Right cardiac atrium (tissue), 5 donors: ENCODE measurements around the gene COG3. TPM values are rescaled to one million over a fixed set of nuclear protein-coding genes. Genes with fewer than 3 reads are reported as not detected.
A peak's percentile ranks its signal among the peaks of the same experiment; 100 is the strongest.

Experiments
- ATAC-seq, 2 donors: fragments of 200-7000 bp; cut with Tn5 transposase; one replicate each; pipeline versions ENCODE4 v1.8.0 to v1.9.1; 2020; ENCODE audit warnings: moderate library complexity in 2 of 2, mild to moderate bottlenecking in 1 of 2
- DNase-seq, 3 donors: peaks; one replicate each; pipeline ENCODE4 v3.0.0-alpha.2; 2020
- H3K27ac ChIP-seq: one replicate; pipeline ENCODE4 v1.5.1; 2013; ENCODE audit warnings: mild to moderate bottlenecking, low read length, control low read depth, moderate library complexity
- H3K27me3 ChIP-seq: one replicate; pipeline ENCODE4 v1.6.1; 2013; ENCODE audit not compliant: control insufficient read depth, insufficient read depth
- H3K4me1 ChIP-seq: one replicate; pipeline ENCODE4 v1.6.1; 2013; ENCODE audit warnings: low read length; ENCODE audit not compliant: control insufficient read depth, insufficient read depth
- H3K4me3 ChIP-seq: one replicate; pipeline ENCODE4 v1.5.1; 2013; ENCODE audit warnings: low read length, control low read depth
- H3K9me3 ChIP-seq: one replicate; pipeline ENCODE4 v1.6.1; 2013; ENCODE audit warnings: low read length; ENCODE audit not compliant: control insufficient read depth
- WGBS: extraction: QIAGEN DNeasy Blood & Tissue Kit; methylation state at CpG from one replicate; pipeline ENCODE4 v1.1.7; 2013; 5-methylcytosine and 5-hydroxymethylcytosine counted together
- intact Hi-C, 4 donors: fragments of 100-400 bp; cut with DNase I; formaldehyde crosslinking; loops; one replicate each; pipeline versions ENCODE4 v1.11.0 to v1.14.0; 2022 to 2023
- polyA plus RNA-seq: library from polyadenylated mRNA; stranded (reverse); fragments of 200-250 nt; gene quantifications from one replicate; pipeline ENCODE4 v1.2.3, GENCODE V29; 2013
- total RNA-seq, 4 donors: library from RNA; stranded (reverse); fragmentation: NEBNext Ultra II Directional; extraction: Animal tissue kit (Norgen Biotek cat#: 25700); gene quantifications; one replicate each; pipeline ENCODE4 v1.2.1, GENCODE V29; 2021
- donor health status: healthy with polysubstance abuse.
- donor health status: DM: no; HTN: yes; CAD: no.
- donor health status: DM: no; HTN: no; CAD: no.
- donor health status: DM: no; HTN: yes; CAD: no; lungs with severe emphysema.
- donor health status: DM: yes; HTN: yes; CAD: no.

COG3 gene
- total and polyA plus RNA-seq, 5 donors = 10.4 to 23.9 (median 17.5) TPM

DNA sequence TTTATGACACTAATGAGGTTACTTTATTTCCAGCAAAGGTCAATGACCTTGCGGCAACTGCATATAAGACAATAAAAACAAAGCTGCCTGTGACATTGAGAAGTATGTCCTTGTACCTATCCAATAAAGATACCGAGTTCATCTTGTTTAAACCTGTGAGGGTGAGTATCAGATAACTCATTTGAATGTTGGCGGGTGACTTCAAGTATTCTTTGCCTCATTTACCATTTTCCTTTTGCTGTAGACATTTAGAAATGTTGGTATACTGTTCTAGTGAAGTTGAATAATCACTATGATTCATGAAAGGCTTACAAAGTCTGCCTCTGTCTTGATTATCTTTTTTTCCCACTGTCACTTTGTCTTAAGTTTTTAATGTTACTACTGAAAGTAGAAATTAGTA lies 65.0 kb downstream of the COG3 start:
- Histone ChIP-seq H3K4me3 (no peak overlapping the region), H3K4me1 (no peaks in the 10 kb centered on the region), H3K27me3 (no peaks in the 10 kb centered on the region), H3K27ac (no peak overlapping the region), H3K9me3 (no peaks in the 10 kb centered on the region)
- ATAC-seq (no peak), DNase-seq (no peak)
- intact Hi-C loops = no loop called here
- 96% methylated on average over 3 of the region's 3 CpGs for WGBS

DNA sequence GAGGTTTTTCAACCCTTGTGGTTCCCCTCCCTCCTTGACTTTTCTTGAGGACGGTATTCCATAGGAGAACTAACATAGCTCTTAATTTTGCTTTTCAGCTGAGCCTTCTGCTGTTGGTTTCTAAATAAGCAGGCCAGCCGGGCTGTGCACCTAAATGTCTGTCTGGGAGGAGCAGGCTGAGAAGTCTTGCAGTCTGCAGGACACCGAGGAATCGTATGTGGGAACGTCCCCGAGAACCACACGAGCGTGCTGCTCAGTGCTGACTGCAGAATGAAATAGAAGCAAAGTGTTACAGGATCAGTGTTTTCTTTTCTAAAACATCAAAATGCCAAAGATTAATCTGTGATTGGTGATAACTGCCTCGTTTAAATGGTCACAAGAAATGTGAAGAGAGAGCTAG lies 69.9 kb downstream of the COG3 start:
- DNase-seq = no peak
- Histone ChIP-seq H3K27me3 (no peaks in the 10 kb centered on the region), H3K4me1 (no peaks in the 10 kb centered on the region), H3K27ac (no peak overlapping the region), H3K4me3 (no peak overlapping the region), H3K9me3 (no peaks in the 10 kb centered on the region)
- 85% methylated on average over 9 of the region's 9 CpGs for WGBS
- no peak for ATAC-seq
- intact Hi-C loops = no loop called here

GRCh38 chr13:45536224-45536623 lies 71.5 kb downstream of the COG3 start:
- no peak overlapping the region for H3K4me3 ChIP-seq
- no peaks in the 10 kb centered on the region for H3K4me1 ChIP-seq
- DNase-seq (no peak), ATAC-seq (no peak)
- no peaks in the 10 kb centered on the region for H3K9me3 ChIP-seq
- no peaks in the 10 kb centered on the region for H3K27me3 ChIP-seq
- intact Hi-C loops = no loop called here
- no peak overlapping the region for H3K27ac ChIP-seq
- 93% methylated on average over 2 of the region's 2 CpGs for WGBS

DNA sequence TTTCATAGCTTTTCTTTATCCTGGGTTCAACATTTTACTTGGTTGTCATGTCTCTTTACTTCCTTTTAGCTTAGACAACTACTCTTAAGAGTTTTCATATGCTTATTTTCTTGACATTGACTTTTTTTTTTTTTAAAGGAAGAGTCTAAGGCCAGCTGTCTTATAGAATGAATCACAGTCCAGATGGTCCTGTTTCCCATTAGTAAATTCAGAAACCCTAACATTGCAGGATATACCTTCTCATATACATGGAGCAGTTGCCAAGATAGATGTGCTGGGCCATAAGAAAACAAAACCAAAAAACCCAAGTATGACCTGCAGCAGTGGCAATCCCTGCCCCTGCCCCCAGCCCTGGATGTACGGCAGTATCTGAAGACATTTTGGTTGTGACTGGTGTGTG lies 72.8 kb downstream of the COG3 start:
- Histone ChIP-seq H3K4me1 (no peaks in the 10 kb centered on the region), H3K27me3 (no peaks in the 10 kb centered on the region), H3K27ac (no peak overlapping the region), H3K9me3 (no peaks in the 10 kb centered on the region), H3K4me3 (no peak overlapping the region)
- intact Hi-C loops = no loop called here
- DNase-seq (no peak), ATAC-seq (no peak)
- WGBS = 80% methylated on average over 1 of the region's 1 CpG

GRCh38 chr13:45538382-45538781 lies 73.6 kb downstream of the COG3 start:
- DNase-seq (no peak), ATAC-seq (peak in 1 of 2 donors; percentile 17)
- intact Hi-C loops = no loop called here
- Histone ChIP-seq H3K27ac (no peak overlapping the region), H3K27me3 (no peaks in the 10 kb centered on the region), H3K4me1 (no peaks in the 10 kb centered on the region), H3K9me3 (no peaks in the 10 kb centered on the region), H3K4me3 (no peak overlapping the region)
- WGBS = 86% methylated on average over 2 of the region's 2 CpGs

- H3K27ac ChIP-seq = no peak overlapping the region
- ATAC-seq = peak; percentile 13 to 35
- no peaks in the 10 kb centered on the region for H3K9me3 ChIP-seq
- no peaks in the 10 kb centered on the region for H3K27me3 ChIP-seq
- WGBS = 75% methylated on average over 6 of the region's 6 CpGs
- H3K4me1 ChIP-seq = no peaks in the 10 kb centered on the region
- no peak overlapping the region for H3K4me3 ChIP-seq
- no peak for DNase-seq
- intact Hi-C loops = no loop called here
These were observed 75.5 kb downstream of the COG3 start for GRCh38 chr13:45540195-45540594.

GRCh38 chr13:45540864-45541263 lies 76.1 kb downstream of the COG3 start:
- 89% methylated on average over 10 of the region's 10 CpGs for WGBS

GRCh38 chr13:45541806-45542205 lies 77.1 kb downstream of the COG3 start:
- no peak overlapping the region for H3K4me3 ChIP-seq
- no peak overlapping the region for H3K27ac ChIP-seq
- WGBS = 88% methylated on average over 11 of the region's 11 CpGs
- no peaks in the 10 kb centered on the region for H3K27me3 ChIP-seq
- no peaks in the 10 kb centered on the region for H3K9me3 ChIP-seq
- H3K4me1 ChIP-seq = no peaks in the 10 kb centered on the region
- intact Hi-C loops = no loop called here
- DNase-seq = no peak
- ATAC-seq = no peak

More at GRCh38 chr13:45540864-45541263, 76.1 kb downstream of the COG3 start:
- DNase-seq (no peak), ATAC-seq (no peak)
- Histone ChIP-seq H3K4me1 (no peaks in the 10 kb centered on the region), H3K27ac (no peak overlapping the region), H3K9me3 (no peaks in the 10 kb centered on the region), H3K27me3 (no peaks in the 10 kb centered on the region), H3K4me3 (no peak overlapping the region)
- intact Hi-C loops = no loop called here

GRCh38 chr13:45542391-45542790 lies 77.7 kb downstream of the COG3 start:
- intact Hi-C loops = no loop called here
- Histone ChIP-seq H3K27ac (no peak overlapping the region), H3K27me3 (no peaks in the 10 kb centered on the region), H3K9me3 (no peaks in the 10 kb centered on the region), H3K4me1 (no peaks in the 10 kb centered on the region), H3K4me3 (no peak overlapping the region)
- ATAC-seq = no peak
- 82% methylated on average over 8 of the region's 8 CpGs for WGBS
- no peak for DNase-seq

DNA sequence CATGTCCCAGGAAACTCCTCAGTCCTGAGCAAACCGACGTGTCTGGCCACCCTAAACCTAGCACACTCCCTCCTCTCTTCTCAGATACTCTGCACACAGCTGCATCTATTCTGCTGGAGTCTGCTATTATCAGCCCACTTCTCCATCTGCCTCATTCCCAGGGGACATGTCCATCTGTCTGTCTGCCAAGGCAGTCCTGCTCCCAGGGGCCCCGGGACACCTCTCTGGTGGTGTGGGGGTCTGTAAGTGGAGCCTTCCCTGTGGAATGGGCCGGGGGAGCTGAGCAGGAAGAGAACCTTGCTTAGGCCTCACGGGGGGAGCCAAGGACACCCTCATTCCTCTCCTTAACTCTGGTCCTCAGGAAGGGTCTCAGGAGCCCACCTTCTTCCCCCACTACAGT lies 78.1 kb downstream of the COG3 start:
- intact Hi-C loops = no loop called here
- H3K9me3 ChIP-seq = no peaks in the 10 kb centered on the region
- H3K4me3 ChIP-seq = no peak overlapping the region
- no peaks in the 10 kb centered on the region for H3K27me3 ChIP-seq
- ATAC-seq (no peak), DNase-seq (no peak)
- 78% methylated on average over 5 of the region's 5 CpGs for whole genome bisulfite sequencing
- H3K27ac ChIP-seq = no peak overlapping the region
- H3K4me1 ChIP-seq = no peaks in the 10 kb centered on the region

GRCh38 chr13:45544520-45544919 lies 79.8 kb downstream of the COG3 start:
- Histone ChIP-seq H3K4me3 (no peak overlapping the region), H3K27ac (no peak overlapping the region), H3K4me1 (no peaks in the 10 kb centered on the region), H3K27me3 (no peaks in the 10 kb centered on the region), H3K9me3 (no peaks in the 10 kb centered on the region)
- intact Hi-C loops = no loop called here
- no peak for ATAC-seq
- WGBS = 87% methylated on average over 2 of the region's 2 CpGs
- DNase-seq = no peak

DNA sequence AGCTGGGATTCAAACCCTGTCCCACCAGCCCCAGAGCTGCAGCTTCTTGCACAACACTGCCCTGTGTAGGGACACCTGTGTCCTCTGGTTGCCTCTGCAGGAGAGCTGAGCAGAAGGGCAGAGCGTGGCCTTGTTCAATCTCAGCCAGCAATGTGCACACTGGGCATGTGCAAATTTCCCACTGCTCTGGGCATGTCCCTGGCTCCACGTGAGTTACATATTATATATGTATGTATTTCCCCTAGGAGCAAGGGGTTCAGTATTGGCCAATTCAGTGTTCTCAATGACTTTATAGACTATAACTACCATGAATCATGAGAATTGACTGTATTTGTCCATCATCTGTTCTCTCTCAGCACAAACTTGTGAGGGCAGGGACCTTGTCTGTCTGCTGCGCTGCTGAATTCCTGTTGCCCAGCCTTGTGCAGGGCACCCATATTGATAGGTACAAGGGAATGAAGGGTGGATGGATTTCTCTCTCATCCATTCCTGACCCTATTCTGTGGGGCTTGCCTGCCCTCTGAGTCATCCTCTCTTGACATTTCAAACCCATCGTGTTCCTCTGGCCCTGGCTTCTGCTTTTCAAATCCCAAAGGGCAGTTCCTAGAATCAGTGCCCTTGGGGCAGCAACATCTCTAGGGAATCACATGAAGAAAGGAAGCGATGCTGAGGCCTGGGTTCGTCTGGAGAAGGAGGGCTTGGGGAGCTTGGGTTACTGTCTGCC lies 81.1 kb downstream of the COG3 start:
- H3K27ac ChIP-seq = no peak overlapping the region
- no peaks in the 10 kb centered on the region for H3K9me3 ChIP-seq
- no peak overlapping the region for H3K4me3 ChIP-seq
- intact Hi-C loops = no loop called here
- H3K4me1 ChIP-seq = no peaks in the 10 kb centered on the region
- no peaks in the 10 kb centered on the region for H3K27me3 ChIP-seq
- WGBS = 70% methylated on average over 6 of the region's 6 CpGs
- no peak for ATAC-seq
- no peak for DNase-seq
